Naive B cell (primary cell): ENCODE results near the gene SPDYE6. TPM values are rescaled to one million over a fixed set of nuclear protein-coding genes. Genes with fewer than 3 reads are reported as not detected.
"Not testable (repeated sequence)": the region's sequence is repeated elsewhere in the genome, so short reads cannot be mapped to it uniquely, and the experiment has no call there.

ENCODE experiments used
- ATAC-seq, 2 donors: fragments of 150-1000 bp; cut with Tn5 transposase; 2 replicates each; pipeline ENCODE4 v1.10.0; 2021; ENCODE audit warnings: low read depth in 2 of 2, mild to moderate bottlenecking in 2 of 2, moderate library complexity in 2 of 2
- DNase-seq: peaks from one replicate; pipeline ENCODE4 v3.0.0; 2022
- H3K27ac Mint-ChIP-seq, 6 donors: one replicate each; pipeline ENCODE4 v1.8.0; 2020 to 2022; ENCODE audit warnings: mild to moderate bottlenecking in 6 of 6, mixed read lengths in 6 of 6, moderate library complexity in 5 of 6, inconsistent platforms in 2 of 6
- H3K27me3 Mint-ChIP-seq, 3 donors: one replicate each; pipeline ENCODE4 v1.8.0; 2021 to 2022; ENCODE audit warnings: mixed read lengths in 3 of 3, mild to moderate bottlenecking in 1 of 3
- H3K36me3 Mint-ChIP-seq, 2 donors: one replicate each; pipeline ENCODE4 v1.8.0; 2020 to 2022; ENCODE audit warnings: mixed read lengths in 2 of 2, inconsistent platforms in 1 of 2, mild to moderate bottlenecking in 1 of 2
- H3K4me1 Mint-ChIP-seq, 3 donors: one replicate each; pipeline ENCODE4 v1.8.0; 2020 to 2022; ENCODE audit warnings: mixed read lengths in 3 of 3, inconsistent platforms in 1 of 3, mild to moderate bottlenecking in 1 of 3, moderate library complexity in 1 of 3
- H3K4me3 Mint-ChIP-seq, 8 donors: one replicate each; pipeline ENCODE4 v1.8.0; 2020 to 2022; ENCODE audit warnings: mild to moderate bottlenecking in 8 of 8, mixed read lengths in 8 of 8, moderate library complexity in 8 of 8, inconsistent platforms in 2 of 8
- H3K9me3 Mint-ChIP-seq, 7 donors: one replicate each; pipeline ENCODE4 v1.8.0; 2020 to 2022; ENCODE audit warnings: mixed read lengths in 7 of 7, mild to moderate bottlenecking in 5 of 7, inconsistent platforms in 2 of 7, moderate library complexity in 1 of 7
- polyA plus RNA-seq, 6 donors: library from polyadenylated mRNA; unstranded; fragments of 300-500 nt; fragmentation: Illumina TruSeq; gene quantifications; one replicate each; pipeline ENCODE4 v1.2.3, GENCODE V29; 2021; ENCODE audit warnings: low read depth in 6 of 6

The SPDYE6 gene
- under 1 TPM in 3 of 6 donors, not detected in 3; 0.18 to 0.41 (median 0.20) TPM for polyA plus RNA-seq

- H3K4me1 Mint-ChIP-seq, ATAC-seq, H3K27me3 Mint-ChIP-seq, DNase-seq, H3K4me3 Mint-ChIP-seq, H3K9me3 Mint-ChIP-seq, H3K36me3 Mint-ChIP-seq, H3K27ac Mint-ChIP-seq: not testable (repeated sequence)
These were observed at the start of gene SPDYE6 for GRCh38 chr7:102356344-102356743. TSS of gene SPDYE6 (minus strand) at chr7:102356444. CDS start at chr7:102356023, 421 bp downstream.

- H3K27me3 Mint-ChIP-seq, H3K4me3 Mint-ChIP-seq, DNase-seq, ATAC-seq, H3K9me3 Mint-ChIP-seq: not testable (repeated sequence)
- peak overlapping the region in 2 of 6 donors; percentile 28 to 75 for H3K27ac Mint-ChIP-seq
- peaks cover 2 to 20% of the 10 kb centered on the region in 2 donors for H3K36me3 Mint-ChIP-seq
- peaks cover 24 to 43% (median 35%) of the 10 kb centered on the region in 3 donors for H3K4me1 Mint-ChIP-seq
These were observed 48.6 kb upstream of the SPDYE6 start for GRCh38 chr7:102404862-102405188.

- Mint-ChIP-seq H3K27ac (peak overlapping the region in 4 of 6 donors; percentile 14 to 87 (median 46)), H3K36me3 (peaks cover 0 to 16% of the 10 kb centered on the region in 2 donors)
These were observed 48.0 kb upstream of the SPDYE6 start for GRCh38 chr7:102404005-102404861.

GRCh38 chr7:102403563-102403962 lies 47.3 kb upstream of the SPDYE6 start:
- DNase-seq = no peak
- Mint-ChIP-seq H3K4me3 (peak overlapping the region in 1 of 8 donors; percentile 56), H3K9me3 (no peaks in the 10 kb centered on the region), H3K36me3 (peaks cover 0 to 14% of the 10 kb centered on the region in 2 donors), H3K27me3 (no peaks in the 10 kb centered on the region), H3K27ac (peak overlapping the region in 2 of 6 donors; percentile 33 to 69), H3K4me1 (peaks cover 16 to 31% (median 22%) of the 10 kb centered on the region in 3 donors)
- no peak for ATAC-seq

More at GRCh38 chr7:102404005-102404861, 48.0 kb upstream of the SPDYE6 start:
- Mint-ChIP-seq H3K4me1 (peaks cover 19 to 38% (median 29%) of the 10 kb centered on the region in 3 donors), H3K9me3 (no peaks in the 10 kb centered on the region), H3K4me3 (peak overlapping the region in 1 of 8 donors; percentile 42), H3K27me3 (no peaks in the 10 kb centered on the region)
- peak; percentile 71 to 80 for ATAC-seq
- DNase-seq = peak; percentile 73

- Mint-ChIP-seq H3K4me3 (peak overlapping the region in 1 of 8 donors; percentile 22), H3K27ac (peak overlapping the region in 3 of 6 donors; percentile 10 to 84 (median 22)), H3K36me3 (peaks cover 0 to 8% of the 10 kb centered on the region in 2 donors), H3K27me3 (no peaks in the 10 kb centered on the region), H3K4me1 (peaks cover 17 to 37% (median 29%) of the 10 kb centered on the region in 3 donors), H3K9me3 (no peaks in the 10 kb centered on the region)
- ATAC-seq (no peak), DNase-seq (no peak)
These were observed 44.1 kb upstream of the SPDYE6 start for GRCh38 chr7:102400360-102400759.

- peaks cover 13 to 33% (median 22%) of the 10 kb centered on the region in 3 donors for H3K4me1 Mint-ChIP-seq
- ATAC-seq (no peak), DNase-seq (no peak)
- H3K36me3 Mint-ChIP-seq = peaks cover 0 to 8% of the 10 kb centered on the region in 2 donors
- H3K9me3 Mint-ChIP-seq = no peaks in the 10 kb centered on the region
- peak overlapping the region in 2 of 8 donors; percentile 41 to 99 for H3K4me3 Mint-ChIP-seq
- no peaks in the 10 kb centered on the region for H3K27me3 Mint-ChIP-seq
- peak overlapping the region in 1 of 6 donors; percentile 42 for H3K27ac Mint-ChIP-seq
These were observed 42.3 kb upstream of the SPDYE6 start for GRCh38 chr7:102398543-102398942.

- Mint-ChIP-seq H3K27ac (peak overlapping the region; percentile 97 to 99 (median 99)), H3K4me3 (peak overlapping the region; percentile 88 to 99 (median 97)), H3K4me1 (peaks cover 13 to 33% (median 27%) of the 10 kb centered on the region in 3 donors), H3K27me3 (no peaks in the 10 kb centered on the region), H3K36me3 (peaks cover 0 to 8% of the 10 kb centered on the region in 2 donors), H3K9me3 (no peaks in the 10 kb centered on the region)
- ATAC-seq = no peak
- DNase-seq = no peak
These were observed 40.4 kb upstream of the SPDYE6 start for GRCh38 chr7:102396710-102397019.

- ATAC-seq (peak; percentile 99), DNase-seq (peak; percentile 93)
- Mint-ChIP-seq H3K9me3 (no peaks in the 10 kb centered on the region), H3K4me3 (peak within 1 kb of the TSS; percentile 88 to 99 (median 97)), H3K36me3 (peaks cover 0 to 7% of the 10 kb centered on the region in 2 donors), H3K4me1 (peaks cover 13 to 33% (median 27%) of the 10 kb centered on the region in 3 donors), H3K27me3 (no peaks in the 10 kb centered on the region), H3K27ac (peak within 1 kb of the TSS; percentile 97 to 99 (median 99))
These were observed 39.8 kb upstream of the SPDYE6 start, which contains the start of gene PRKRIP1 for GRCh38 chr7:102395873-102396709. TSS of gene PRKRIP1 (plus strand) at chr7:102396363. CDS start at chr7:102396412, 49 bp downstream.

GRCh38 chr7:102395592-102395872 lies 39.3 kb upstream of the SPDYE6 start:
- Mint-ChIP-seq H3K4me1 (peaks cover 13 to 33% (median 27%) of the 10 kb centered on the region in 3 donors), H3K27ac (peak overlapping the region; percentile 97 to 99 (median 99)), H3K36me3 (peaks cover 0 to 4% of the 10 kb centered on the region in 2 donors), H3K4me3 (peak overlapping the region; percentile 88 to 99 (median 97)), H3K9me3 (no peaks in the 10 kb centered on the region), H3K27me3 (no peaks in the 10 kb centered on the region)
- no peak for ATAC-seq
- DNase-seq = no peak

- H3K4me3 Mint-ChIP-seq = no peak overlapping the region
- DNase-seq (no peak), ATAC-seq (no peak)
- H3K36me3 Mint-ChIP-seq = no peaks in the 10 kb centered on the region
- H3K4me1 Mint-ChIP-seq = peaks cover 11 to 36% (median 31%) of the 10 kb centered on the region in 3 donors
- H3K27ac Mint-ChIP-seq = peak overlapping the region in 1 of 6 donors; percentile 62
- no peaks in the 10 kb centered on the region for H3K9me3 Mint-ChIP-seq
- no peaks in the 10 kb centered on the region for H3K27me3 Mint-ChIP-seq
These were observed 37.2 kb upstream of the SPDYE6 start for GRCh38 chr7:102393467-102393866.

GRCh38 chr7:102392330-102392729 lies 36.1 kb upstream of the SPDYE6 start:
- peaks cover 8 to 34% (median 27%) of the 10 kb centered on the region in 3 donors for H3K4me1 Mint-ChIP-seq
- DNase-seq (no peak), ATAC-seq (no peak)
- no peaks in the 10 kb centered on the region for H3K36me3 Mint-ChIP-seq
- peak overlapping the region in 1 of 8 donors; percentile 9 for H3K4me3 Mint-ChIP-seq
- H3K27ac Mint-ChIP-seq = peak overlapping the region in 2 of 6 donors; percentile 90 to 93
- H3K9me3 Mint-ChIP-seq = no peaks in the 10 kb centered on the region
- no peaks in the 10 kb centered on the region for H3K27me3 Mint-ChIP-seq

GRCh38 chr7:102390697-102391484 lies 34.6 kb upstream of the SPDYE6 start:
- Mint-ChIP-seq H3K4me3 (no peak overlapping the region), H3K36me3 (no peaks in the 10 kb centered on the region), H3K27me3 (no peaks in the 10 kb centered on the region), H3K27ac (peak overlapping the region in 2 of 6 donors; percentile 18 to 42), H3K4me1 (peaks cover 3 to 19% (median 14%) of the 10 kb centered on the region in 3 donors), H3K9me3 (no peaks in the 10 kb centered on the region)
- DNase-seq = peak; percentile 65
- peak; percentile 64 to 76 for ATAC-seq

GRCh38 chr7:102389810-102390209 lies 33.6 kb upstream of the SPDYE6 start:
- ATAC-seq (no peak), DNase-seq (no peak)
- Mint-ChIP-seq H3K27ac (peak overlapping the region in 2 of 6 donors; percentile 61 to 65), H3K36me3 (no peaks in the 10 kb centered on the region), H3K4me1 (peaks cover 0 to 9% (median 9%) of the 10 kb centered on the region in 3 donors), H3K9me3 (no peaks in the 10 kb centered on the region), H3K4me3 (no peak overlapping the region), H3K27me3 (no peaks in the 10 kb centered on the region)
